PC-3 (cell line): ENCODE results near the gene CANX.

Source experiments
- CTCF ChIP-seq: fragments of 300-600 bp; sonication (generic); conservative IDR thresholded peaks from 2 replicates; pipeline ENCODE4 v1.5.1; 2017; ENCODE audit warnings: antibody characterized with exemption, low read depth, mild to moderate bottlenecking, low read length
- EZH2 ChIP-seq: fragments of 300-600 bp; sonication (generic); IDR thresholded peaks from one replicate; pipeline ENCODE4 v1.6.1; 2017; ENCODE audit warnings: antibody characterized with exemption, mild to moderate bottlenecking, low read length; ENCODE audit not compliant: unreplicated experiment
- EZH2phosphoT487 ChIP-seq: fragments of 300-600 bp; sonication (generic); IDR thresholded peaks from 2 replicates; pipeline ENCODE4 v1.6.1; 2018; ENCODE audit warnings: mild to moderate bottlenecking, antibody characterized with exemption, low read length, borderline replicate concordance

- TF ChIP-seq CTCF (no peak), EZH2 (no peak), EZH2phosphoT487 (no peak)
These were observed 81.1 kb downstream of the CANX start for GRCh38 chr5:179779826-179780225.
